Measurements from ENCODE around the gene MRPL37.
A peak's percentile ranks its signal among the peaks of the same experiment; 100 is the strongest.
"Not testable (repeated sequence)": the region's sequence is repeated elsewhere in the genome, so short reads cannot be mapped to it uniquely, and the experiment has no call there.

Gene MRPL37

GRCh38 chr1:54220004-54220811 lies 20.2 kb downstream of the MRPL37 start:
- no peak for DNase-seq

GRCh38 chr1:54221113-54221834 lies 21.3 kb downstream of the MRPL37 start:
- DNase-seq, result no peak

GRCh38 chr1:54221867-54222484 lies 22.0 kb downstream of the MRPL37 start:
- no peak for DNase-seq

GRCh38 chr1:54222711-54223110 lies 22.7 kb downstream of the MRPL37 start:
- no peak for DNase-seq

- no peak for DNase-seq
Measured at GRCh38 chr1:54223441-54224202, 23.7 kb downstream of the MRPL37 start.

GRCh38 chr1:54224233-54224632 lies 24.3 kb downstream of the MRPL37 start:
- DNase-seq, result no peak

GRCh38 chr1:54225378-54225777 lies 25.4 kb downstream of the MRPL37 start:
- no peak for DNase-seq

GRCh38 chr1:54225986-54226559 lies 26.1 kb downstream of the MRPL37 start:
- DNase-seq, result no peak

GRCh38 chr1:54227091-54227602 lies 27.2 kb downstream of the MRPL37 start:
- no peak for DNase-seq

- no peak for DNase-seq
Measured at GRCh38 chr1:54227891-54228310, 27.9 kb downstream of the MRPL37 start.

- no peak for DNase-seq
Measured at GRCh38 chr1:54228638-54229079, 28.7 kb downstream of the MRPL37 start.

GRCh38 chr1:54229281-54229891 lies 29.4 kb downstream of the MRPL37 start:
- DNase-seq, result peak; percentile 43

- DNase-seq, result peak; percentile 63
Measured at GRCh38 chr1:54230507-54231339, 30.8 kb downstream of the MRPL37 start.

GRCh38 chr1:54233196-54233595 lies 33.2 kb downstream of the MRPL37 start:
- DNase-seq, result not testable (repeated sequence)

- DNase-seq, result no peak
Measured at GRCh38 chr1:54234284-54234683, 34.3 kb downstream of the MRPL37 start.

GRCh38 chr1:54237586-54237985 lies 37.6 kb downstream of the MRPL37 start:
- no peak for DNase-seq

- DNase-seq, result no peak
Measured at GRCh38 chr1:54238353-54239034, 38.5 kb downstream of the MRPL37 start.

GRCh38 chr1:54239035-54239383 lies 39.0 kb downstream of the MRPL37 start:
- DNase-seq, result no peak

GRCh38 chr1:54239631-54240031 lies 39.7 kb downstream of the MRPL37 start:
- DNase-seq, result no peak

GRCh38 chr1:54240741-54241335 lies 40.9 kb downstream of the MRPL37 start:
- no peak for DNase-seq

Data from stimulated activated CD4-positive, alpha-beta T cell treated with anti-CD3 and anti-CD28 coated beads, Interleukin-4, amount 100 ng/mL, for 24 hours (primary cell).